GM12878 (cell line): ENCODE results near the gene CYP4V2. TPM values are rescaled to one million over a fixed set of nuclear protein-coding genes. Genes with fewer than 3 reads are reported as not detected.

Source experiments
- ATAC-seq: fragments of 200-7000 bp; cut with Tn5 transposase; 3 replicates; pipeline ENCODE4 v1.9.1; 2020; ENCODE audit warnings: mild to moderate bottlenecking, moderate library complexity
- BruUV-seq: library from RNA; stranded (reverse); fragments of 400-500 nt; replicated peaks from 2 replicates; lab custom pipeline; 2021; lab: Mats Ljungman, UMichigan
- CTCF ChIA-PET: fragments of 300-600 bp; sonication (Branson Sonifier 250); formaldehyde crosslinking; extraction: SDS; loops from one replicate; lab custom pipeline; 2021; ENCODE audit warnings: inconsistent platforms; lab: Yijun Ruan, JAX
- POLR2A ChIA-PET: fragments of 350-600 bp; formaldehyde crosslinking; extraction: SDS; loops from one replicate; lab custom pipeline; 2021; ENCODE audit warnings: inconsistent platforms; lab: Charles Lee
- RAD21 ChIA-PET: fragments of 300-600 bp; sonication (Branson Sonifier 250); formaldehyde crosslinking; loops from one replicate; lab custom pipeline; 2023; ENCODE audit warnings: antibody characterized with exemption; ENCODE audit not compliant: unreplicated experiment; lab: Charles Lee
- SMC1A ChIA-PET: fragments of 300-600 bp; sonication (Branson Sonifier 250); formaldehyde crosslinking; loops from one replicate; lab custom pipeline; 2023; ENCODE audit not compliant: unreplicated experiment, uncharacterized antibody; lab: Charles Lee
- DNase-seq: peaks from one replicate; pipeline ENCODE4 v3.0.0-alpha.2; 2011; ENCODE audit warnings: low read depth, low spot score
- FAIRE-seq: peaks from 3 replicates; lab custom pipeline; 2011; peaks lifted over from hg19 to GRCh38; lab: Jason Lieb, UNC
- H2AFZ ChIP-seq: 2 replicates; pipeline ENCODE4 v1.6.0; 2011; ENCODE audit warnings: low read depth, low read length, control low read depth; ENCODE audit not compliant: control insufficient read depth
- H3K27ac ChIP-seq: 2 replicates; pipeline ENCODE4 v1.5.1; 2011; ENCODE audit warnings: control low read depth; ENCODE audit not compliant: control insufficient read depth, insufficient read depth
- H3K27me3 ChIP-seq, 2 experiments: replicated peaks in 1 of 2; 2 replicates each; pipeline versions ENCODE4 v1.6.0 to v1.6.1; 2011; ENCODE audit warnings: low read length in 1 of 2; ENCODE audit not compliant: control insufficient read depth in 2 of 2, insufficient read depth in 2 of 2
- H3K36me3 ChIP-seq, 2 experiments: 2 replicates each; pipeline ENCODE4 v1.5.1; 2011; ENCODE audit warnings: low read length in 1 of 2; ENCODE audit not compliant: control insufficient read depth in 2 of 2, insufficient read depth in 2 of 2
- H3K4me1 ChIP-seq: 2 replicates; pipeline ENCODE4 v1.6.1; 2011; ENCODE audit warnings: mild to moderate bottlenecking, low read length, moderate library complexity, mixed read lengths; ENCODE audit not compliant: control insufficient read depth, insufficient read depth
- H3K4me2 ChIP-seq: 2 replicates; pipeline ENCODE4 v1.6.0; 2011; ENCODE audit warnings: control low read depth; ENCODE audit not compliant: control insufficient read depth, insufficient read depth
- H3K4me3 ChIP-seq: fragments of 200-600 bp; sonication (generic); 2 replicates; pipeline ENCODE4 v1.5.1; 2016
- H3K79me2 ChIP-seq: 2 replicates; pipeline ENCODE4 v1.6.0; 2011; ENCODE audit warnings: low read length; ENCODE audit not compliant: control insufficient read depth, insufficient read depth
- H3K9ac ChIP-seq: 2 replicates; pipeline ENCODE4 v1.8.0; 2011; ENCODE audit warnings: low read length, control low read depth, mixed read lengths; ENCODE audit not compliant: control insufficient read depth, insufficient read depth
- H3K9me3 ChIP-seq: replicated peaks from 3 replicates; pipeline ENCODE4 v1.5.1; 2011; ENCODE audit warnings: mild to moderate bottlenecking, low read length; ENCODE audit not compliant: control insufficient read depth, insufficient read depth
- H4K20me1 ChIP-seq: 2 replicates; pipeline ENCODE4 v1.6.0; 2011; ENCODE audit not compliant: control insufficient read depth, insufficient read depth
- BMI1 ChIP-seq: fragments of 450-650 bp; IDR thresholded peaks from 2 replicates; pipeline ENCODE4 v1.6.1; 2016; ENCODE audit warnings: mild to moderate bottlenecking, moderate library complexity, borderline replicate concordance
- NFXL1 ChIP-seq: fragments of 450-650 bp; IDR thresholded peaks from 2 replicates; pipeline ENCODE4 v1.6.1; 2017; ENCODE audit warnings: antibody characterized with exemption, mild to moderate bottlenecking, borderline replicate concordance
- NFYA ChIP-seq: IDR thresholded peaks from 2 replicates; pipeline ENCODE4 v1.6.1; 2011; ENCODE audit warnings: low read depth, mild to moderate bottlenecking, low read length, improper control_type of control experiment, borderline replicate concordance
- NR2C1 ChIP-seq: fragments of 450-650 bp; IDR thresholded peaks from 2 replicates; pipeline ENCODE4 v1.6.1; 2017; ENCODE audit warnings: antibody characterized with exemption, mild to moderate bottlenecking, moderate library complexity
- SIN3A ChIP-seq: IDR thresholded peaks from 2 replicates; pipeline ENCODE4 v1.6.1; 2012; ENCODE audit warnings: low read depth, low read length, improper control_type of control experiment
- SREBF2 ChIP-seq: IDR thresholded peaks from 2 replicates; pipeline ENCODE4 v1.6.1; 2012; ENCODE audit warnings: mild to moderate bottlenecking, low read length
- ZZZ3 ChIP-seq: IDR thresholded peaks from 2 replicates; pipeline ENCODE4 v1.6.1; 2011; ENCODE audit warnings: low read depth; ENCODE audit not compliant: control insufficient read depth, insufficient read length
- WGBS: methylation state at CpG from one replicate; pipeline ENCODE4 v1.1.6; 2016; ENCODE audit warnings: low lambda C conversion rate; ENCODE audit not compliant: insufficient replicate concordance, insufficient coverage; ENCODE audit errors: missing lambda C conversion rate; 5-methylcytosine and 5-hydroxymethylcytosine counted together
- in situ Hi-C: fragments of 300-500 bp; cut with MboI; formaldehyde crosslinking; loops from 9 replicates; pipeline ENCODE4 v1.14.3; 2018; ENCODE audit warnings: mixed read lengths
- intact Hi-C: fragments of 100-400 bp; cut with micrococcal nuclease; formaldehyde crosslinking; loops from one replicate; pipeline ENCODE4 v1.14.2; 2022; ENCODE audit not compliant: unreplicated experiment
- polyA plus RNA-seq, 11 experiments: library from polyadenylated mRNA; depleted of rRNA in 4 of 11; unstranded in 6 of 11; stranded (reverse) in 5 of 11; fragments of >200 nt; fragmentation: Nextera tagmentation in 4 of 11; fragmentation: Illumina TruSeq in 1 of 11; extraction: Ambion mirVana in 4 of 11; extraction: Trizol in 1 of 11; gene quantifications; 1 replicate in 1 of 11; 2 replicates in 10 of 11; pipeline versions ENCODE4 v1.2.1 to v1.2.3, GENCODE V29; 2011 to 2016; ENCODE audit warnings: inconsistent platforms in 2 of 11, missing spikeins in 2 of 11, low read depth in 1 of 11
- total RNA-seq, 4 experiments: library from RNA; depleted of rRNA in 3 of 4; stranded (reverse); fragments of >200 nt in 3 of 4; fragmentation: Illumina TruSeq in 1 of 4; extraction: Trizol in 1 of 4; gene quantifications; 2 replicates each; pipeline versions ENCODE4 v1.2.1 to v1.2.3, GENCODE V29; 2013 to 2021
- TF ChIP-seq, protein P1 (sequence below): IDR thresholded peaks from 2 replicates; pipeline ENCODE4 v1.6.1; 2012; ENCODE audit warnings: improper control_type of control experiment, low read depth, low read length; ENCODE audit not compliant: insufficient replicate concordance

The CYP4V2 gene
- total and polyA plus RNA-seq, 10 of the 15 experiments (the other 5 are each of a cell fraction or from before 2014, with no cell fraction given) = 1.2 to 8.2 (median 6.8) TPM

DNA sequence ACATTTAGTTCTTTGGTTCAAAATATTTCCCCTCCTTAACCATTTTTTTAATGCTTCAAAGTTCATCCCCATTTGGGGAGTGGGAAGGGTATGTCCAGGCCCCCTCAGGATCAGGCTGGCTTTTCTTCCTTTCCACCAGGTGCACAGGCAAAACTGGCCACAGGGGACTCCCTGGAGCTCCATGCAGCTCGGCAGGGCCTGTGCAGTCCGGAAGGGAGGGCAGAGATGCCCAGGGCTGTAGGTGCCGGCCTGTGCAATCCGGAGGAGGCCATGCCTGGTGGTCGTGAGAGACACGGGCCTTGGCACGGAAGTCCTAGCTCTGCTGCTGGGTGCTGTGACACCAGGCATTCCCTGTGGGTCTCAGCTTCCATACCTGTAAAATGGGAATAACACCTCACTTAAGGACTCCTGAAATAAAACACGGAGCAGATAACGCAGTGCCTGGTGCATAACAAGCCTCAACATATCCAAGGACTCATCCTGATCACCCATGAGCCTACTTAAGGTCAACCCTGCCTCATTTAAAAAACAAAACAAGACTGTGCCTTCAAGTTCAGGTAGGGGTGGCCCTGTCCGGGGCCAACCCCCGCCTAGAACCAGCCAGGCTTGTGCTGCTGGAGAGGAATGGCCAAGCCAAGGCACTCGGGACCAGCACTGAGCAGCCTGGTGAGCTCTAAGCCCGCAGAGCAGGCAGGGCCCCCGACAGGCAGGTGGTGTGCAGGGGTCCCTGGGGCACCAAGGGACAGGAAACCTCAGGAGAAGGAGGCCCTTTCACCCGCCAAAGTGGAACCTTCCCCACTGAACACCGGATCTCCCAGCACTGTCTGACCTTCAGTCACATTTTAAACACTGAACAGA, 21.2 kb upstream of the CYP4V2 start:
- WGBS = 33% methylated on average over 16 of the region's 16 CpGs
- ChIA-PET SMC1A (interaction anchor here (1.4 kb wide), 1 partner anchor 8 kb away, joined by 4 read pairs; no protein-coding TSS in a partner anchor), POLR2A (no interaction called here), CTCF (interaction anchor here (0.9 kb wide), 1 partner anchor 8 kb away, joined by 3 read pairs; no protein-coding TSS in a partner anchor), RAD21 (no interaction called here)
- Histone ChIP-seq H3K27ac (no peak overlapping the region), H3K4me2 (no peak overlapping the region), H3K4me3 (no peak overlapping the region), H2AFZ (no peak overlapping the region)
- FAIRE-seq = no peak
- TF ChIP-seq NFXL1 (no peak), ZZZ3 (no peak), NR2C1 (no peak), SIN3A (no peak), NFYA (no peak), BMI1 (no peak), SREBF2 (no peak)
- TF ChIP-seq, protein P1, sequence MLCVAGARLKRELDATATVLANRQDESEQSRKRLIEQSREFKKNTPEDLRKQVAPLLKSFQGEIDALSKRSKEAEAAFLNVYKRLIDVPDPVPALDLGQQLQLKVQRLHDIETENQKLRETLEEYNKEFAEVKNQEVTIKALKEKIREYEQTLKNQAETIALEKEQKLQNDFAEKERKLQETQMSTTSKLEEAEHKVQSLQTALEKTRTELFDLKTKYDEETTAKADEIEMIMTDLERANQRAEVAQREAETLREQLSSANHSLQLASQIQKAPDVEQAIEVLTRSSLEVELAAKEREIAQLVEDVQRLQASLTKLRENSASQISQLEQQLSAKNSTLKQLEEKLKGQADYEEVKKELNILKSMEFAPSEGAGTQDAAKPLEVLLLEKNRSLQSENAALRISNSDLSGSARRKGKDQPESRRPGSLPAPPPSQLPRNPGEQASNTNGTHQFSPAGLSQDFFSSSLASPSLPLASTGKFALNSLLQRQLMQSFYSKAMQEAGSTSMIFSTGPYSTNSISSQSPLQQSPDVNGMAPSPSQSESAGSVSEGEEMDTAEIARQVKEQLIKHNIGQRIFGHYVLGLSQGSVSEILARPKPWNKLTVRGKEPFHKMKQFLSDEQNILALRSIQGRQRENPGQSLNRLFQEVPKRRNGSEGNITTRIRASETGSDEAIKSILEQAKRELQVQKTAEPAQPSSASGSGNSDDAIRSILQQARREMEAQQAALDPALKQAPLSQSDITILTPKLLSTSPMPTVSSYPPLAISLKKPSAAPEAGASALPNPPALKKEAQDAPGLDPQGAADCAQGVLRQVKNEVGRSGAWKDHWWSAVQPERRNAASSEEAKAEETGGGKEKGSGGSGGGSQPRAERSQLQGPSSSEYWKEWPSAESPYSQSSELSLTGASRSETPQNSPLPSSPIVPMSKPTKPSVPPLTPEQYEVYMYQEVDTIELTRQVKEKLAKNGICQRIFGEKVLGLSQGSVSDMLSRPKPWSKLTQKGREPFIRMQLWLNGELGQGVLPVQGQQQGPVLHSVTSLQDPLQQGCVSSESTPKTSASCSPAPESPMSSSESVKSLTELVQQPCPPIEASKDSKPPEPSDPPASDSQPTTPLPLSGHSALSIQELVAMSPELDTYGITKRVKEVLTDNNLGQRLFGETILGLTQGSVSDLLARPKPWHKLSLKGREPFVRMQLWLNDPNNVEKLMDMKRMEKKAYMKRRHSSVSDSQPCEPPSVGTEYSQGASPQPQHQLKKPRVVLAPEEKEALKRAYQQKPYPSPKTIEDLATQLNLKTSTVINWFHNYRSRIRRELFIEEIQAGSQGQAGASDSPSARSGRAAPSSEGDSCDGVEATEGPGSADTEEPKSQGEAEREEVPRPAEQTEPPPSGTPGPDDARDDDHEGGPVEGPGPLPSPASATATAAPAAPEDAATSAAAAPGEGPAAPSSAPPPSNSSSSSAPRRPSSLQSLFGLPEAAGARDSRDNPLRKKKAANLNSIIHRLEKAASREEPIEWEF = no peak
- TF ChIP-seq, all 136 proteins: peak for 0
- Histone ChIP-seq H4K20me1 (no peaks in the 10 kb centered on the region), H3K27me3 (no peaks in the 10 kb centered on the region; a peak in 1 of 4 replicates), H3K9me3 (no peaks in the 10 kb centered on the region), H3K79me2 (no peaks in the 10 kb centered on the region), H3K36me3 (no peaks in the 10 kb centered on the region), H3K4me1 (no peaks in the 10 kb centered on the region), H3K9ac (no peak overlapping the region)
- in situ Hi-C loops (no loop called here), intact Hi-C loops (no loop called here)
- BruUV-seq = no TSS peak
- no peak for DNase-seq
- ATAC-seq = peak; percentile 53; the same call in 2 of the 3 replicates
